ENCODE data around the gene ADGRG6. TPM values are rescaled to one million over a fixed set of nuclear protein-coding genes. Genes with fewer than 3 reads are reported as not detected.

ADGRG6 gene
- total RNA-seq, result 1 to 10 TPM; 1.5 to 2.4 TPM

DNA sequence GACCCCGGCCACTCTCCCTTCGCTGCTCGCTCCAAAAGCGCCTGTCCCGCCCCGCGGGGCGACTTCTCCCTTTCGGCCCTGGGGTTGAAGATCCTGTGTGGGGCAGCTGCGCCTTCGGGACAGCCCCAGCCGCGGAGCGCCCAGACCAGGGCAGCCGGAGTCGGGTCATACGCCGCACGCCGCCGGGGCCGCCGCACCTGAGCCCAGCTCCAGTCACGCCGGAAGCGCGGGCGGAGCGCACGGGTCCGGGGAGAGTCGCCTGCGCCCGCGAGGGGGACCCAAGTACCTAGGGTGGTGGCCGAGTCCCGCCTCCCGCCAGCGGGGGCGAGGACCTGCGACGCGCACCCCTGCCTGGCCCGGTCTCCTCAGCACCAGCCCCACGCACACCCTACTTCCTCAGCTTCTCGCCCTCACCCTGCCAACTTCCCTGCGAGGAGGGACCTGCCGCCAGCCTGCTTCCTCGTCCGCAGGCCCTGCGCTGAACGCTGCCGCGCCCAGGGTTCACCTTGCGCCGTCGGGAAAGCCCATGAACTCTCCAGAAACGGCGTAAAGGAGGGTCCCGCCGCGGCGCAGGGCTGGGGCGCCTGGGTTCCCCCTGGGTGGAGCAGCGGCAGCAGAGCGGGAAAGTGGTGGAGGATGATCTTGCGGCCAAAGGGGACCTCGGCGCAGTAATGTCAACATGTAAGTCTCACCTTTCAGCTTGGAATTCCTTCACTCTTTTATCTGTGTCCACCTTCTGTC is at the start of gene ADGRG6:
Gene ADGRG6, plus strand, starts transcription at position 357 of the 741 bp plus-strand sequence. Its CDS starts 323 bp downstream, at position 680.
- no peaks in the 10 kb centered on the region for H3K36me3 Mint-ChIP-seq
- peaks cover 28% of the 10 kb centered on the region for H3K27me3 Mint-ChIP-seq
- H3K4me3 Mint-ChIP-seq, result peak within 1 kb of the TSS; percentile 86
- H3K4me1 Mint-ChIP-seq, result peaks cover 8% of the 10 kb centered on the region
- DNase-seq, result peak; percentile 78
- H3K27ac Mint-ChIP-seq, result peak within 1 kb of the TSS; percentile 42
- H3K9me3 Mint-ChIP-seq, result no peaks in the 10 kb centered on the region

DNA sequence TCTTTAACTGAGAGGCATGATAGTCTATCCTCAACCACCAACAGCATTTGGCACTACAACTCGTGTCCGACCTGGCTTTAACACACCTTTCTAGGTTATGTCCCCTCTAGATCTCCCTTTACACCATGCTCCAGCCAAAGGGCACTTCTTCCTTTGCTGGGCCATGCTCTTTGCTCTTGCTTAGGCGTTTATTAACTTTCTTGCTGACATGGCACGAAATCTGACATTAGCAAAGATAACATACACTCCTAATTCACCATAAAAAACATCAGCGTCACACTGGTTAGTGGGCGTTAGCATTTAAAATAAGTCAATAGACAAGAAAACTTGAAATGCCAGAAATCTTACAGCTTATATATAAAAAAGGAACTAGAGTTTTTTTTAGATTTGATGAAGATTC is 47.3 kb upstream of the ADGRG6 start:
- H3K9me3 Mint-ChIP-seq, result no peaks in the 10 kb centered on the region
- H3K4me3 Mint-ChIP-seq, result no peak overlapping the region
- DNase-seq, result no peak
- H3K27me3 Mint-ChIP-seq, result peaks cover 4% of the 10 kb centered on the region
- H3K36me3 Mint-ChIP-seq, result no peaks in the 10 kb centered on the region
- no peak overlapping the region for H3K27ac Mint-ChIP-seq
- peaks cover 4% of the 10 kb centered on the region for H3K4me1 Mint-ChIP-seq

GRCh38 chr6:142255785-142256184 is 46.0 kb upstream of the ADGRG6 start:
- no peak overlapping the region for H3K4me3 Mint-ChIP-seq
- H3K4me1 Mint-ChIP-seq, result peaks cover 4% of the 10 kb centered on the region
- H3K36me3 Mint-ChIP-seq, result peaks cover 1% of the 10 kb centered on the region
- H3K27me3 Mint-ChIP-seq, result peaks cover 4% of the 10 kb centered on the region
- DNase-seq, result no peak
- H3K9me3 Mint-ChIP-seq, result no peaks in the 10 kb centered on the region
- H3K27ac Mint-ChIP-seq, result no peak overlapping the region

DNA sequence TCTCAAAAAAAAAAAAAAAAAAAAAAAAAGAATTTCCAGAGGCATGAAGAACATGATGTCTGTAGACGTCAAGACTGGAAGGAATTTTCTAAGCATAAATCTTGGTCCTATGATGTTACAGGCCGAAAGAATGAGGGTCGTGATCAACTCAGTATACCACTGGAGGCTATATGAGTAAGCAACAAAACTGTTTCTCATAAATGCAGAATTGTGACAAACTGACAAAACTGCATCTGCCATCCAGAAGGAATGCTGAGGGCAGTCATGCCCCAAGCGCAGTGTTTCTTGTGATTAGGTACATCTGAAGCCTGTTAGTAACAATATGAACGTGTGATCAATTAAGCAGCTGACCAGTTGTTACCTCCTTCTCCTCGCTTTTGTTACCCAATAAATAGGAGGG is 43.5 kb upstream of the ADGRG6 start:
- DNase-seq, result no peak
- Mint-ChIP-seq H3K4me3 (no peak overlapping the region), H3K36me3 (peaks cover 1% of the 10 kb centered on the region), H3K4me1 (peaks cover 4% of the 10 kb centered on the region), H3K27ac (no peak overlapping the region), H3K9me3 (no peaks in the 10 kb centered on the region), H3K27me3 (no peaks in the 10 kb centered on the region)

DNA sequence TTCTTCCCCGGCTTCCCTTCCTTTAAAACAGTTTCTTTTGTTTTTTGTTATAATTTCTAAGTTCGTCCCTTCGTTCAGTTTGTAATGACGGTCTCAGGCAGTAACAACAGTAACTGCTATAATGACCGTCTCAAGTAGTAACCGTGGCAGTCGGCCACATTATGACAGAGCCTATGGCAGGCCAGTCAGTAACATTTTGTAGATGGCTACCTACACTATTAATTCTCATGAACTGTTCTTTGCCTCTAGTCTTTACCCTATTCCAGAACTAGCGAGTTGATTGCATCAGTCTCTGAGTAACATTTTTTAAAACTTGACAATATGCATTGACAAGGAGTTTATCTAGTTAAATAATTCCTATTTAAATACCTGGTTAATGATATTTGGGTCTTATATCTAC is 43.0 kb upstream of the ADGRG6 start:
- no peaks in the 10 kb centered on the region for H3K27me3 Mint-ChIP-seq
- no peak for DNase-seq
- no peak overlapping the region for H3K4me3 Mint-ChIP-seq
- no peak overlapping the region for H3K27ac Mint-ChIP-seq
- H3K4me1 Mint-ChIP-seq, result peaks cover 4% of the 10 kb centered on the region
- no peaks in the 10 kb centered on the region for H3K9me3 Mint-ChIP-seq
- peaks cover 1% of the 10 kb centered on the region for H3K36me3 Mint-ChIP-seq

- Mint-ChIP-seq H3K27ac (no peak overlapping the region), H3K4me1 (peaks cover 3% of the 10 kb centered on the region), H3K27me3 (no peaks in the 10 kb centered on the region), H3K36me3 (peaks cover 1% of the 10 kb centered on the region), H3K9me3 (no peaks in the 10 kb centered on the region), H3K4me3 (no peak overlapping the region)
- DNase-seq, result no peak
Observed at GRCh38 chr6:142260748-142261147, 41.1 kb upstream of the ADGRG6 start.

- Mint-ChIP-seq H3K4me1 (no peaks in the 10 kb centered on the region), H3K27ac (no peak overlapping the region), H3K27me3 (no peaks in the 10 kb centered on the region), H3K9me3 (no peaks in the 10 kb centered on the region), H3K4me3 (no peak overlapping the region), H3K36me3 (peaks cover 1% of the 10 kb centered on the region)
- DNase-seq, result no peak
Observed at GRCh38 chr6:142262231-142262630, 39.6 kb upstream of the ADGRG6 start.

DNA sequence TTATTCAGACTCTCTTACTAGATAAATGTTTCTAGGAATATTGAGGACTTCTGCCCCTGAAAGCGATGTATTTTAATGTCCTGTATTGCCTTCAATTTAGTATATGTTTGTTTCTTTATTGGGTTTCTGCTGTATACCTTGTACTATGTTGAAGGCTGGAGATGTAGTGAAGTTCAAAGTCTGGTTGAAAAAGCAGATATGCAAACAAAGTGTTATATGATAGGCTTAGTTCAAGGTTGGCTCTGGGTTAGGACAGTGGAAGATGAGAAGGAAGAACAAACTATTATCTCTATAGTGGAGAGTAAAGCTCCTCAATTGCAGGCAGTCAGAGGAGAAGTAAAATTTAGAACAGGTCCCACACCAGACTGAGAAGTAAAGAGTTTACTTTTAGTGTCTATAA is 36.3 kb upstream of the ADGRG6 start:
- no peaks in the 10 kb centered on the region for H3K4me1 Mint-ChIP-seq
- H3K36me3 Mint-ChIP-seq, result peaks cover 1% of the 10 kb centered on the region
- DNase-seq, result no peak
- H3K27me3 Mint-ChIP-seq, result no peaks in the 10 kb centered on the region
- no peak overlapping the region for H3K27ac Mint-ChIP-seq
- no peaks in the 10 kb centered on the region for H3K9me3 Mint-ChIP-seq
- H3K4me3 Mint-ChIP-seq, result no peak overlapping the region

- H3K4me1 Mint-ChIP-seq, result no peaks in the 10 kb centered on the region
- H3K4me3 Mint-ChIP-seq, result no peak overlapping the region
- H3K9me3 Mint-ChIP-seq, result no peaks in the 10 kb centered on the region
- H3K36me3 Mint-ChIP-seq, result no peaks in the 10 kb centered on the region
- no peak overlapping the region for H3K27ac Mint-ChIP-seq
- H3K27me3 Mint-ChIP-seq, result no peaks in the 10 kb centered on the region
- no peak for DNase-seq
Observed at GRCh38 chr6:142266060-142266459, 35.7 kb upstream of the ADGRG6 start.

GRCh38 chr6:142271476-142271875 is 30.3 kb upstream of the ADGRG6 start:
- no peak for DNase-seq
- H3K9me3 Mint-ChIP-seq, result no peaks in the 10 kb centered on the region
- no peak overlapping the region for H3K4me3 Mint-ChIP-seq
- no peak overlapping the region for H3K27ac Mint-ChIP-seq
- peaks cover 5% of the 10 kb centered on the region for H3K27me3 Mint-ChIP-seq
- H3K4me1 Mint-ChIP-seq, result no peaks in the 10 kb centered on the region
- H3K36me3 Mint-ChIP-seq, result no peaks in the 10 kb centered on the region

- Mint-ChIP-seq H3K9me3 (no peaks in the 10 kb centered on the region), H3K36me3 (no peaks in the 10 kb centered on the region), H3K4me1 (no peaks in the 10 kb centered on the region), H3K4me3 (no peak overlapping the region), H3K27ac (no peak overlapping the region), H3K27me3 (peaks cover 5% of the 10 kb centered on the region)
- no peak for DNase-seq
Observed at GRCh38 chr6:142274656-142275055, 27.2 kb upstream of the ADGRG6 start.

DNA sequence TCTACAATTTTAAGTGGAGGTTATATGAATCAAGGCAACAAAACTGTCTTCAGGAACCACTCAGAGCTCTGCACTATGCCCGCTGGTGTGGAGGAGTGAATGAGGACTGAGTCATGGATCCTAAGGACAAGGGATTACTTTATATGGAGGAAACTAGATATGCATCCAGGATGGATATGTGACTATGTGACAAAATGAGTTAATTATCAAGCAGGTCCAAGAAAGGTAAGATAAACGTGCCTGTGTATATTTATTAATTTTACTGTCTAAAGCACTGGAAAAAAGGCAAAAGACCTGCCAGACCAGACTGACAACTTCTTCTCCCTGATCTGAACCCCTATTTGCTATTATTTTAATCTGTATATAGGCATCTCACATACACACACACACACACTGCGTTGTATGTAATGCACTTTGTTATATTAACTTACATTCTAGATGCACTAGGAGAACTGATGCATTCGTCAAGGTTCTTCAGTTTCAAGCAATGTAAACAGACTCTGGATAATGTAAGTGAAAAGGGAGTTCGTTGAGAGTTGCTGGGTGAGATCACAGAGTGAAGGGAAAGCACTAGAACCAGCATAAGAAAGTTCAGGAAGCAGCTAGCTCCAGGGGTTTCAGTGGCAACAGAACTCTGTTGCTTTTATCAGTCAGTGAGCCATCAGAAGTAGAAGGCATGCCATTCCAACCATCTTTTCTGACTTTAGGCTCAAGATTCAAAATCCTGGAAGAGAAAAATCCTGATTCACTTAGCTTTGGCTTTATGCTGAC is 26.4 kb upstream of the ADGRG6 start:
- H3K27me3 Mint-ChIP-seq, result peaks cover 5% of the 10 kb centered on the region
- H3K36me3 Mint-ChIP-seq, result no peaks in the 10 kb centered on the region

GRCh38 chr6:142276256-142276655 is 25.6 kb upstream of the ADGRG6 start:
- Mint-ChIP-seq H3K27me3 (peaks cover 5% of the 10 kb centered on the region), H3K36me3 (no peaks in the 10 kb centered on the region), H3K4me1 (no peaks in the 10 kb centered on the region), H3K9me3 (peaks cover 6% of the 10 kb centered on the region), H3K4me3 (no peak overlapping the region), H3K27ac (no peak overlapping the region)
- DNase-seq, result no peak

More for the DNA sequence above, 26.4 kb upstream of the ADGRG6 start:
- no peak for DNase-seq
- Mint-ChIP-seq H3K27ac (no peak overlapping the region), H3K9me3 (no peaks in the 10 kb centered on the region), H3K4me3 (no peak overlapping the region), H3K4me1 (no peaks in the 10 kb centered on the region)

DNA sequence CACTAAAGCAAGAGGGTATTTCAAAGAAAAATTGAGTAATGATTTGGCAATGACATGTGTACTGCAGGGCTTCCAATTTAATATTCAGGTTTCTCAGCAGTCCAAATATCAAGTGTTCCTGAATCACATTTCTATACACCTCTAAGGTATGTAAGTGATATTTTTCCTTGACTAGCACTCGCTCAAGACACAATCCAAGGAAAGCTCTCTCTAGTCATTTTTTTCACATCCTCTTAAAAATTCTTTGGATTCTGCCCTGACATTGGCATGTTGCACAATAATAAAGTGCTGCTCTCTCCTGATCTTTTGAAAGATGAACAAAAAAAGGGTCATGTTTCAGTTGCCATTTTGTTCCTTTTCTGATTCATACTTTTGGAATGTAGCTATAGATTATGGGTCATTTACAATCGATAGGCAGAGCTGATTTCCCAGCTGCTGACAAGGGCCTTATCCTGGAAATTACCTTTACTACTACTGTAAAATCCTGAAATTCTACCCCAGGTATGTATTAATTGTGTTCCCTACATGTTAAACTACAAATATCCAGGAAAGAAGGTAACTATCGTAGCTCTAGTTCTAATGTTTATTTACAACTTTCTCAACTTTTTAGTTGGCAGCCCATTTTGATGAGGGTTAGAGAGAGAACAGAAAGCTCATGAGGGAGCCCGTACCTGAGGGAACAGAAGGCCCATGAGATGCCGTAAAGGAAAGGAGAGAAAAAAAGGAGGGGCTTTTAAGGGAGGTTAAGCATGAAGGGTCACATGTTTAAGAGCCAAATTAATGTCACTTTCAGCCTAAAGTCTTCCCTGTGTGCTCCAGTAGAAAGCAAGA is 22.2 kb upstream of the ADGRG6 start:
- Mint-ChIP-seq H3K4me3 (no peak overlapping the region), H3K27ac (no peak overlapping the region), H3K4me1 (no peaks in the 10 kb centered on the region), H3K27me3 (no peaks in the 10 kb centered on the region), H3K36me3 (peaks cover 2% of the 10 kb centered on the region), H3K9me3 (peaks cover 16% of the 10 kb centered on the region)
- DNase-seq, result no peak

DNA sequence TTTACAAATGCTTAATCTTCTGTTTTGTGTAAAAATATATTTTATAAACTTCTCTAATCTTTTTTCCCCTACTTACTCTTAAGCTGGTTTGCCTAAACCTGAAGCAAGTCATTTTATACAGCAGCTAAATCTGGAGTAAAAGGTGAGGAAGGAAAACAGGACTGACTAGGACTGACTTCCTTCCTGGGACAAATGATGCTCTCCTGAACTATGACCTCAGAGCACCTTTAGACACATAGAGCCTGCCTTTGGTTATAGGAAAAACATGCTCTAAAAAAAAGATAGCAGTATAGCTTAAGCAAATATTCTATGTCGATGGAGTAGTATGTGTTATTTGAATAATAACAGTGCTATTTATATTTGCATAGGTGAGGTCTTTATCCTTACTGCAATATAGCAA is 21.5 kb upstream of the ADGRG6 start:
- Mint-ChIP-seq H3K36me3 (peaks cover 2% of the 10 kb centered on the region), H3K27ac (no peak overlapping the region), H3K4me1 (no peaks in the 10 kb centered on the region), H3K27me3 (no peaks in the 10 kb centered on the region), H3K4me3 (no peak overlapping the region), H3K9me3 (peaks cover 16% of the 10 kb centered on the region)
- no peak for DNase-seq
